Inflammatory macrophage (primary cell): ENCODE results near the gene PPM1M.
"Not testable (repeated sequence)": the region's sequence is repeated elsewhere in the genome, so short reads cannot be mapped to it uniquely, and the experiment has no call there.

Experiments used
- DNase-seq, 2 donors: peaks; one replicate each; pipeline ENCODE4 v3.0.0-alpha.2; 2020 to 2022

PPM1M gene

GRCh38 chr3:52248165-52248541 lies 2.6 kb downstream of the PPM1M start:
- DNase-seq = no peak

GRCh38 chr3:52248816-52249547 lies 3.4 kb downstream of the PPM1M start:
- DNase-seq = no peak

GRCh38 chr3:52249683-52250082 lies 4.1 kb downstream of the PPM1M start:
- no peak for DNase-seq

GRCh38 chr3:52250122-52250521 lies 4.6 kb downstream of the PPM1M start:
- no peak for DNase-seq

- peak; percentile 98 to 99 for DNase-seq
Measured at GRCh38 chr3:52253314-52254304, 8.1 kb downstream of the PPM1M start.

- DNase-seq = no peak
Measured at GRCh38 chr3:52254608-52255007, 9.0 kb downstream of the PPM1M start.

- no peak for DNase-seq
Measured at GRCh38 chr3:52256159-52256558, 10.6 kb downstream of the PPM1M start.

GRCh38 chr3:52256622-52257021 lies 11.1 kb downstream of the PPM1M start:
- DNase-seq = no peak

GRCh38 chr3:52257911-52258310 lies 12.4 kb downstream of the PPM1M start:
- DNase-seq = no peak

- DNase-seq = no peak
Measured at GRCh38 chr3:52259035-52259434, 13.5 kb downstream of the PPM1M start.

GRCh38 chr3:52259448-52259847 lies 13.9 kb downstream of the PPM1M start:
- no peak for DNase-seq

- DNase-seq = no peak
Measured at GRCh38 chr3:52262447-52262846, 16.9 kb downstream of the PPM1M start.

GRCh38 chr3:52265387-52265786 lies 19.8 kb downstream of the PPM1M start:
- DNase-seq = no peak

- no peak for DNase-seq
Measured at GRCh38 chr3:52268036-52268435, 22.5 kb downstream of the PPM1M start.

GRCh38 chr3:52269776-52270175 lies 24.2 kb downstream of the PPM1M start:
- DNase-seq = peak in 1 of 2 donors; percentile 45

- DNase-seq = peak; percentile 83 to 84
Measured at GRCh38 chr3:52270252-52270754, 24.7 kb downstream of the PPM1M start.

- not testable (repeated sequence) for DNase-seq
Measured at GRCh38 chr3:52272172-52272571, 26.6 kb downstream of the PPM1M start.

- no peak for DNase-seq
Measured at GRCh38 chr3:52272831-52273230, 27.3 kb downstream of the PPM1M start.

GRCh38 chr3:52274781-52275180 lies 29.2 kb downstream of the PPM1M start:
- not testable (repeated sequence) for DNase-seq

- DNase-seq = peak; percentile 80 to 88
Measured at GRCh38 chr3:52277071-52277964, 31.8 kb downstream of the PPM1M start.

GRCh38 chr3:52277972-52278509 lies 32.5 kb downstream of the PPM1M start:
- peak in 1 of 2 donors; percentile 69 for DNase-seq

- peak; percentile 94 to 95 for DNase-seq
Measured at GRCh38 chr3:52278510-52279069, 33.0 kb downstream of the PPM1M start, which contains the start of gene WDR82. WDR82 (minus strand) TSS chr3:52278649; CDS start chr3:52278361, 288 bp downstream.
